Left lung (tissue), 10 donors: Measurements from ENCODE around the gene ADORA2B. TPM values are rescaled to one million over a fixed set of nuclear protein-coding genes. Genes with fewer than 3 reads are reported as not detected.
A peak's percentile ranks its signal among the peaks of the same experiment; 100 is the strongest.

Experiments
- ATAC-seq: fragments of 200-7000 bp; cut with Tn5 transposase; one replicate; pipeline ENCODE4 v1.9.1; 2020; ENCODE audit warnings: moderate library complexity
- DNase-seq, 4 donors: peaks; one replicate each; pipeline ENCODE4 v3.0.0-alpha.2; 2013 to 2020
- H3K27ac ChIP-seq, 2 donors: fragments of 200-600 bp; sonication (generic) in 1 of 2; one replicate each; pipeline versions ENCODE4 v1.5.0 to v1.8.0; 2020 to 2021
- H3K27me3 ChIP-seq, 2 donors: fragments of 200-600 bp; sonication (generic) in 1 of 2; one replicate each; pipeline versions ENCODE4 v1.5.0 to v1.8.0; 2020 to 2021
- H3K36me3 ChIP-seq, 2 donors: fragments of 200-600 bp; sonication (generic) in 1 of 2; one replicate each; pipeline versions ENCODE4 v1.5.0 to v1.8.0; 2020 to 2021
- H3K4me1 ChIP-seq, 2 donors: fragments of 200-600 bp; one replicate each; pipeline ENCODE4 v1.8.0; 2021
- H3K4me3 ChIP-seq, 2 donors: fragments of 200-600 bp; sonication (generic) in 1 of 2; one replicate each; pipeline versions ENCODE4 v1.5.0 to v1.8.0; 2020 to 2021; ENCODE audit warnings: mild to moderate bottlenecking in 1 of 2
- H3K9me3 ChIP-seq, 2 donors: fragments of 200-600 bp; sonication (generic) in 1 of 2; one replicate each; pipeline versions ENCODE4 v1.5.0 to v1.8.0; 2020 to 2021
- CTCF ChIP-seq, 2 donors: fragments of 200-600 bp; sonication (generic) in 1 of 2; IDR thresholded peaks; one replicate each; pipeline versions ENCODE4 v1.5.0 to v1.8.0; 2021; ENCODE audit warnings: antibody characterized with exemption in 2 of 2
- intact Hi-C, 2 donors: fragments of 100-400 bp; cut with DNase I; formaldehyde crosslinking; loops; one replicate each; pipeline versions ENCODE4 v1.11.2 to v1.14.2; 2022
- polyA plus RNA-seq, 6 donors: library from polyadenylated mRNA; unstranded; fragments of 120-200 nt; gene quantifications; one replicate each; pipeline ENCODE4 v1.2.1, GENCODE V29; 2013; ENCODE audit not compliant: insufficient read length in 6 of 6
- total RNA-seq, 2 donors: library from RNA; stranded (reverse); fragmentation: NEBNext Ultra II Directional; extraction: Animal tissue kit (Norgen Biotek cat#: 25700); gene quantifications; one replicate each; pipeline ENCODE4 v1.2.1, GENCODE V29; 2021
- donor health status: DM: no; HTN: yes; CAD: no.
- donor health status: DM: no; HTN: no; CAD: no.

Gene ADORA2B
- total and polyA plus RNA-seq, 8 donors = 2.3 to 12.2 (median 6.3) TPM

GRCh38 chr17:15913826-15914225, 31.1 kb upstream of the ADORA2B start:
- ATAC-seq (no peak), DNase-seq (no peak)
- Histone ChIP-seq H3K4me1 (peaks cover 0 to 13% of the 10 kb centered on the region in 2 donors), H3K4me3 (no peak overlapping the region), H3K27ac (no peak overlapping the region), H3K9me3 (no peaks in the 10 kb centered on the region), H3K36me3 (no peaks in the 10 kb centered on the region), H3K27me3 (peaks cover 9 to 17% of the 10 kb centered on the region in 2 donors)
- intact Hi-C loops = no loop called here
- no peak for TF ChIP-seq CTCF (IDR thresholded peaks at IDR 0.05)

- Histone ChIP-seq H3K4me1 (peaks cover 0 to 13% of the 10 kb centered on the region in 2 donors), H3K27me3 (peaks cover 9 to 17% of the 10 kb centered on the region in 2 donors), H3K4me3 (no peak overlapping the region), H3K36me3 (no peaks in the 10 kb centered on the region), H3K27ac (peak overlapping the region in 1 of 2 donors; percentile 54), H3K9me3 (no peaks in the 10 kb centered on the region)
- no peak for TF ChIP-seq CTCF (IDR thresholded peaks at IDR 0.05)
- intact Hi-C loops = no loop called here
- no peak for DNase-seq
- ATAC-seq = peak; percentile 25
Observed at GRCh38 chr17:15914400-15915170, 30.3 kb upstream of the ADORA2B start.

- H3K4me1 ChIP-seq = peaks cover 0 to 13% of the 10 kb centered on the region in 2 donors
- no peaks in the 10 kb centered on the region for H3K9me3 ChIP-seq
- H3K4me3 ChIP-seq = no peak overlapping the region
- no peak overlapping the region for H3K27ac ChIP-seq
- H3K27me3 ChIP-seq = peaks cover 9 to 17% of the 10 kb centered on the region in 2 donors
- DNase-seq = no peak
- ATAC-seq = no peak
- TF ChIP-seq CTCF (IDR thresholded peaks at IDR 0.05) = no peak
- no peaks in the 10 kb centered on the region for H3K36me3 ChIP-seq
- intact Hi-C loops = no loop called here
Observed at GRCh38 chr17:15915961-15916360, 29.0 kb upstream of the ADORA2B start.

- H3K27ac ChIP-seq = no peak overlapping the region
- H3K27me3 ChIP-seq = peaks cover 9 to 17% of the 10 kb centered on the region in 2 donors
- H3K4me3 ChIP-seq = no peak overlapping the region
- no peak for TF ChIP-seq CTCF (IDR thresholded peaks at IDR 0.05)
- DNase-seq (no peak), ATAC-seq (no peak)
- H3K9me3 ChIP-seq = no peaks in the 10 kb centered on the region
- peaks cover 0 to 13% of the 10 kb centered on the region in 2 donors for H3K4me1 ChIP-seq
- intact Hi-C loops = no loop called here
- no peaks in the 10 kb centered on the region for H3K36me3 ChIP-seq
Observed at GRCh38 chr17:15917021-15917437, 27.9 kb upstream of the ADORA2B start.

GRCh38 chr17:15917438-15918027, 27.4 kb upstream of the ADORA2B start:
- H3K4me1 ChIP-seq = peaks cover 0 to 13% of the 10 kb centered on the region in 2 donors
- TF ChIP-seq CTCF (IDR thresholded peaks at IDR 0.05) = no peak
- H3K27ac ChIP-seq = no peak overlapping the region
- H3K4me3 ChIP-seq = peak overlapping the region in 1 of 2 donors; percentile 13
- ATAC-seq (peak; percentile 88), DNase-seq (peak in 1 of 4 donors; percentile 78)
- intact Hi-C loops = no loop called here
- peaks cover 9 to 17% of the 10 kb centered on the region in 2 donors for H3K27me3 ChIP-seq
- H3K9me3 ChIP-seq = no peaks in the 10 kb centered on the region
- H3K36me3 ChIP-seq = no peaks in the 10 kb centered on the region
